HepG2 (cell line): ENCODE data around the gene TGFBRAP1. TPM values are rescaled to one million over a fixed set of nuclear protein-coding genes. Genes with fewer than 3 reads are reported as not detected.
A peak's percentile ranks its signal among the peaks of the same experiment; 100 is the strongest.

Experiments
- ATAC-seq: fragments of 200-7000 bp; cut with Tn5 transposase; 3 replicates; pipeline ENCODE4 v1.9.1; 2020; ENCODE audit warnings: mild to moderate bottlenecking, moderate library complexity
- BruUV-seq: library from RNA; stranded (reverse); fragments of 400-500 nt; replicated peaks from 2 replicates; lab custom pipeline; 2021; lab: Mats Ljungman, UMichigan
- CTCF ChIA-PET: fragments of 300-600 bp; formaldehyde crosslinking; extraction: SDS; loops from one replicate; lab custom pipeline; 2021; ENCODE audit warnings: low total read pairs, inconsistent platforms, low intra/inter-chr PET ratio; lab: Yijun Ruan, JAX
- POLR2A ChIA-PET: fragments of 350-600 bp; sonication (Branson Sonifier 250); formaldehyde crosslinking; loops from one replicate; lab custom pipeline; 2020; ENCODE audit warnings: antibody characterized with exemption, inconsistent platforms; lab: Yijun Ruan, JAX
- DNase-seq: peaks from one replicate; pipeline ENCODE4 v3.0.0-alpha.2; 2015; ENCODE audit warnings: low spot score
- FAIRE-seq: peaks from 3 replicates; lab custom pipeline; 2011; peaks lifted over from hg19 to GRCh38; lab: Jason Lieb, UNC
- H2AFZ ChIP-seq: one replicate; pipeline ENCODE4 v1.6.1; 2011; ENCODE audit warnings: low read length, inconsistent platforms
- H3K27ac ChIP-seq: fragments of 300-600 bp; 3 replicates; pipeline ENCODE4 v1.8.0; 2011; ENCODE audit warnings: mixed run types, mild to moderate bottlenecking, mixed read lengths, low read length, inconsistent platforms; ENCODE audit not compliant: insufficient read depth; ENCODE audit errors: extremely low read length
- H3K27me3 ChIP-seq, 2 experiments: fragments of 200-600 bp in 1 of 2; 2 replicates in 1 of 2; 3 replicates in 1 of 2; pipeline versions ENCODE4 v1.6.0 to v1.8.0; 2011; ENCODE audit warnings: low read length in 2 of 2, mild to moderate bottlenecking in 2 of 2, moderate library complexity in 2 of 2, inconsistent platforms in 1 of 2; ENCODE audit not compliant: insufficient read depth in 2 of 2, control insufficient read depth in 1 of 2
- H3K36me3 ChIP-seq, 2 experiments: fragments of 200-600 bp in 1 of 2; replicated peaks in 1 of 2; 2 replicates in 1 of 2; 3 replicates in 1 of 2; pipeline versions ENCODE4 v1.5.1 to v1.8.0; 2011; ENCODE audit warnings: low read length in 2 of 2, inconsistent platforms in 1 of 2; ENCODE audit not compliant: insufficient read depth in 2 of 2, control insufficient read depth in 1 of 2
- H3K4me1 ChIP-seq: 2 replicates; pipeline ENCODE4 v1.5.1; 2012; ENCODE audit warnings: low read length, inconsistent platforms; ENCODE audit not compliant: insufficient read depth
- H3K4me2 ChIP-seq: 2 replicates; pipeline ENCODE4 v1.6.0; 2011; ENCODE audit warnings: low read depth, low read length, inconsistent platforms
- H3K4me3 ChIP-seq, 3 experiments: fragments of 200-600 bp in 1 of 3; sonication (generic), shearing (Covaris generic) in 1 of 3; replicated peaks in 1 of 3; 2 replicates each; pipeline ENCODE4 v1.5.1; 2011 to 2016; ENCODE audit warnings: low read length in 3 of 3, inconsistent platforms in 2 of 3, low read depth in 2 of 3, mild to moderate bottlenecking in 2 of 3, control low read depth in 1 of 3, mixed read lengths in 1 of 3; ENCODE audit not compliant: insufficient read depth in 1 of 3
- H3K79me2 ChIP-seq: one replicate; pipeline ENCODE4 v1.6.1; 2011; ENCODE audit warnings: low read length, inconsistent platforms; ENCODE audit not compliant: insufficient read depth
- H3K9ac ChIP-seq: 2 replicates; pipeline ENCODE4 v1.6.0; 2011; ENCODE audit warnings: mild to moderate bottlenecking, low read depth, low read length, inconsistent platforms; ENCODE audit not compliant: insufficient read depth
- H3K9me3 ChIP-seq: 2 replicates; pipeline ENCODE4 v1.5.1; 2012; ENCODE audit warnings: mild to moderate bottlenecking, low read length
- H4K20me1 ChIP-seq: 2 replicates; pipeline ENCODE4 v1.6.0; 2011; ENCODE audit warnings: inconsistent platforms, mild to moderate bottlenecking, low read length, moderate library complexity; ENCODE audit not compliant: insufficient read depth
- CREM ChIP-seq, 2 experiments: sonication (generic) in 1 of 2; formaldehyde crosslinking in 1 of 2; IDR thresholded peaks; 2 replicates each; pipeline versions ENCODE4 v1.4.0 to v1.6.1; 2016 to 2020; ENCODE audit warnings: antibody characterized with exemption in 1 of 2, mild to moderate bottlenecking in 1 of 2, missing genetic modification reagents in 1 of 2
- ELF1 ChIP-seq: sonication (generic); formaldehyde crosslinking; IDR thresholded peaks from 2 replicates; pipeline ENCODE4 v1.4.0; 2020; ENCODE audit warnings: missing genetic modification reagents
- FOXC1 ChIP-seq: sonication (generic); formaldehyde crosslinking; IDR thresholded peaks from 2 replicates; pipeline ENCODE4 v1.8.0; 2022; ENCODE audit warnings: mild to moderate bottlenecking, missing genetic modification reagents, borderline replicate concordance
- GABPB1 ChIP-seq: IDR thresholded peaks from 2 replicates; pipeline ENCODE4 v1.6.1; 2016; ENCODE audit warnings: mild to moderate bottlenecking, missing genetic modification reagents, moderate library complexity, missing compliant biosample characterization
- JUNB ChIP-seq: sonication (generic); formaldehyde crosslinking; IDR thresholded peaks from 2 replicates; pipeline ENCODE4 v1.8.0; 2022; ENCODE audit warnings: missing genetic modification reagents, mild to moderate bottlenecking, borderline replicate concordance
- MAFF ChIP-seq: IDR thresholded peaks from 2 replicates; pipeline ENCODE4 v1.6.1; 2011; ENCODE audit warnings: low read depth, low read length, improper control_type of control experiment
- MAFK ChIP-seq, 2 experiments: IDR thresholded peaks in 1 of 2; conservative IDR thresholded peaks in 1 of 2; 2 replicates each; pipeline ENCODE4 v1.6.1; 2011; ENCODE audit warnings: improper control_type of control experiment in 2 of 2, low read length in 2 of 2
- MEIS2 ChIP-seq: sonication (generic); formaldehyde crosslinking; IDR thresholded peaks from 2 replicates; pipeline ENCODE4 v1.9.0; 2021; ENCODE audit warnings: mild to moderate bottlenecking, missing genetic modification reagents
- SETDB1 ChIP-seq: sonication (generic); formaldehyde crosslinking; IDR thresholded peaks from 2 replicates; pipeline ENCODE4 v1.5.1; 2020; ENCODE audit warnings: missing genetic modification reagents, mild to moderate bottlenecking, borderline replicate concordance
- ZBTB7B ChIP-seq: sonication (generic); formaldehyde crosslinking; IDR thresholded peaks from 2 replicates; pipeline ENCODE4 v1.4.0; 2020; ENCODE audit warnings: missing genetic modification reagents
- WGBS: methylation state at CpG from one replicate; pipeline ENCODE4 v1.1.6; 2017; ENCODE audit warnings: low lambda C conversion rate; 5-methylcytosine and 5-hydroxymethylcytosine counted together
- in situ Hi-C: cut with HindIII; loops from 2 replicates; pipeline ENCODE4 v1.10.0; 2017; ENCODE audit warnings: low pct_unique_long_range_greater_than_20kb; ENCODE audit not compliant: extremely low pct_ligation_motif_present
- intact Hi-C: fragments of 100-400 bp; cut with micrococcal nuclease; formaldehyde crosslinking; loops from one replicate; pipeline ENCODE4 v1.10.0; 2022; ENCODE audit not compliant: unreplicated experiment
- polyA plus RNA-seq, 8 experiments: library from polyadenylated mRNA; depleted of rRNA in 3 of 8; stranded (reverse) in 7 of 8; unstranded in 1 of 8; fragments of >200 nt; fragmentation: Illumina TruSeq in 4 of 8; extraction: Trizol in 4 of 8; gene quantifications; 2 replicates each; pipeline versions ENCODE4 v1.2.1 to v1.2.3, GENCODE V29; 2011 to 2016; ENCODE audit warnings: low read depth in 4 of 8, missing spikeins in 1 of 8, mixed read lengths in 1 of 8; ENCODE audit not compliant: insufficient read depth in 1 of 8
- total RNA-seq, 5 experiments: library from RNA; depleted of rRNA; stranded (reverse); fragments of >200 nt; fragmentation: Illumina TruSeq; extraction: Trizol; gene quantifications; 2 replicates each; pipeline ENCODE4 v1.2.3, GENCODE V29; 2016; ENCODE audit warnings: low read depth in 1 of 5
- TF ChIP-seq, protein P1 (sequence below): sonication (generic); formaldehyde crosslinking; IDR thresholded peaks from 2 replicates; pipeline ENCODE4 v1.8.1; 2023; ENCODE audit warnings: mild to moderate bottlenecking, inconsistent platforms, moderate library complexity, missing genetic modification reagents, borderline replicate concordance
- TF ChIP-seq, protein P2 (sequence below): sonication (generic); formaldehyde crosslinking; IDR thresholded peaks from 2 replicates; pipeline ENCODE4 v1.4.0; 2020; ENCODE audit warnings: missing genetic modification reagents
- TF ChIP-seq, protein P3 (sequence below): sonication (generic); formaldehyde crosslinking; IDR thresholded peaks from 2 replicates; pipeline ENCODE4 v1.5.1; 2020; ENCODE audit warnings: missing genetic modification reagents, mild to moderate bottlenecking, borderline replicate concordance

The TGFBRAP1 gene
- total and polyA plus RNA-seq, 2 of the 13 experiments (the other 11 are each of a cell fraction or from before 2014, with no cell fraction given) = 12.7 to 22.9 TPM

DNA sequence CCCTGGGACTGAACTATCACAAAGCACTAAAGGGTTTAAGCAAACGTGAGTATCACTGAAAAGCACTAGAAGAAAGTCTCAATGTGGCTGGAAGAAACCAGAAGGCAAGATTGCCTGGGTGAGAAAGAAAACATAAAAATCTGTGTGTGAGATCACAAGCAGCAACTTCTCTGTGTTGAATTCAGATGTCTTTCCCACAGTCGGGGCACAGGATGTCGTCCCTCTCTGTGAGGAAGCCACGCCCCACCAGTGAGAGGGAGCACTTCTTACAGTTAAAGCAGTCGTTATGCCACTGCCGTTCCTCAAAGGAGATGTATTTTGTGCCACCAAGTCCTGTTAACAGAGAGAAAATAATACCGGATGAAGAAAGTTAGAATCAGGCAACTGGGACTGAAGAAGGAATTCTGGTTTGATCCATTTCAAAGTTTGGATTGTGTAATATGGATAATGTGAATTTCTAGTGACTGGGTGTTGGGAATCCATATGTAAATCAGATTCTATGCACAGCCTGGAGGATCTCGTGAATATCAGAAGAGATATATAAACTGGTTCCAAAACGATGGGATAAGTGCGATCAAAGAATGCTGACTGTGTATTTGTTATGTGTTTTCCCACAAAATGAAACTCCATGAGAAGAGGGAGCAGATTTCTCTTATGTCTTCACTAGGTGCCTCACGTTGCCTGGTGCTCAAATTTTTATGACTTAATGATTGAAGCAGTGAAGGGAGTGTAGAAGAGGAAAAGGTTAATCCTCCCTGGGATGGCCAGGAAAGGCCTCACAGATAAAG lies 31.8 kb upstream of the TGFBRAP1 start:
- DNase-seq (no peak), ATAC-seq (no peak), FAIRE-seq (no peak)
- H3K4me2 ChIP-seq = no peak overlapping the region
- in situ Hi-C loops = no loop called here
- peaks cover 23 to 44% of the 10 kb centered on the region in 2 experiments for H3K36me3 ChIP-seq
- no peak for TF ChIP-seq MEIS2 (CRISPR knock-in tag)
- TF ChIP-seq FOXC1 (CRISPR knock-in tag) = no peak
- TF ChIP-seq MAFK (conservative IDR thresholded peaks at IDR 0.05 in 1 of 2, IDR thresholded peaks at IDR 0.05 in 1 of 2; ENCODE audit: low read length in 2 of 2) = peak; percentile 75 to 87
- peak; percentile 82 for TF ChIP-seq MAFF
- no peaks in the 10 kb centered on the region for H3K4me1 ChIP-seq
- H3K79me2 ChIP-seq = no peaks in the 10 kb centered on the region
- no peaks in the 10 kb centered on the region for H3K9me3 ChIP-seq
- TSS peak; percentile 21 for BruUV-seq
- no peaks in the 10 kb centered on the region for H4K20me1 ChIP-seq
- POLR2A ChIA-PET = no interaction called here
- no peak overlapping the region for H3K27ac ChIP-seq
- H3K27me3 ChIP-seq = no peaks in the 10 kb centered on the region
- 94% methylated on average over 11 of the region's 11 CpGs for WGBS
- H2AFZ ChIP-seq = no peak overlapping the region
- intact Hi-C loops = no loop called here
- CTCF ChIA-PET = no interaction called here
- H3K4me3 ChIP-seq = no peak overlapping the region
- no peak overlapping the region for H3K9ac ChIP-seq

DNA sequence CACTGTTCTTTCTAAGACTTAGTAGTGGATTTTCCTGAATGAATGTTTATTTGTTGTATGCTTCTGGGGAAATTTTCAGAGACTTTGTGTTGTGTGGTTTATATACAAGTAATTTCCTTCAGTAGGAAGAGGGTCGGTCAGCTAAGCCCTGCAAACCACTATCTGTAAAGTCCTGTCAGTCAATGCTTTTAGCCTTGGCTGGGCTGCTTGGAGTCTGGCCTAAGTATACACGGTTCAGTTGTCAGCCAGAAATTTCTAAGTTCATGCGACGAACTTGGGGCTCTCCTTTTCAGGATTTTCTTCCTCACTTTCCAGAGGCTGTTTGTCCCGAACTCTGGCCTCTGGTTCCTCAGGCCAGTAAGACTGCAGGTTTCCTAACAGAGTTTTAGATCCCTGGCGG lies 29.1 kb upstream of the TGFBRAP1 start:
- Histone ChIP-seq H3K79me2 (no peaks in the 10 kb centered on the region), H4K20me1 (no peaks in the 10 kb centered on the region), H3K9me3 (no peaks in the 10 kb centered on the region), H3K9ac (no peak overlapping the region), H3K27ac (no peak overlapping the region), H3K36me3 (peaks cover 13 to 51% of the 10 kb centered on the region in 2 experiments), H3K4me2 (no peak overlapping the region)
- WGBS = 95% methylated on average over 6 of the region's 6 CpGs
- ATAC-seq (no peak), DNase-seq (no peak)
- CTCF ChIA-PET = no interaction called here
- POLR2A ChIA-PET = no interaction called here
- in situ Hi-C loops = no loop called here
- no TSS peak for BruUV-seq
- TF ChIP-seq, protein P1, sequence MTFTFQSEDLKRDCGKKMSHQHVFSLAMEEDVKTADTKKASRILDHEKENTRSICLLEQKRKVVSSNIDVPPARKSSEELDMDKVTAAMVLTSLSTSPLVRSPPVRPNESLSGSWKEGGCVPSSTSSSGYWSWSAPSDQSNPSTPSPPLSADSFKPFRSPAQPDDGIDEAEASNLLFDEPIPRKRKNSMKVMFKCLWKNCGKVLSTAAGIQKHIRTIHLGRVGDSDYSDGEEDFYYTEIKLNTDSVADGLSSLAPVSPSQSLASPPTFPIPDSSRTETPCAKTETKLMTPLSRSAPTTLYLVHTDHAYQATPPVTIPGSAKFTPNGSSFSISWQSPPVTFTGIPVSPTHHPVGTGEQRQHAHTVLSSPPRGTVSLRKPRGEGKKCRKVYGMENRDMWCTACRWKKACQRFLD (CRISPR knock-in tag) = no peak
- TF ChIP-seq SETDB1 (CRISPR knock-in tag) (no peak), GABPB1 (CRISPR knock-in tag) (no peak), JUNB (no peak), ELF1 (no peak), CREM (IDR thresholded peaks at IDR 0.05) (no peak), CREM (CRISPR knock-in tag; IDR thresholded peaks at IDR 0.05) (no peak), ZBTB7B (CRISPR knock-in tag) (no peak)
- TF ChIP-seq, protein P2, sequence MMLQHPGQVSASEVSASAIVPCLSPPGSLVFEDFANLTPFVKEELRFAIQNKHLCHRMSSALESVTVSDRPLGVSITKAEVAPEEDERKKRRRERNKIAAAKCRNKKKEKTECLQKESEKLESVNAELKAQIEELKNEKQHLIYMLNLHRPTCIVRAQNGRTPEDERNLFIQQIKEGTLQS (CRISPR knock-in tag) = no peak
- TF ChIP-seq, protein P3, sequence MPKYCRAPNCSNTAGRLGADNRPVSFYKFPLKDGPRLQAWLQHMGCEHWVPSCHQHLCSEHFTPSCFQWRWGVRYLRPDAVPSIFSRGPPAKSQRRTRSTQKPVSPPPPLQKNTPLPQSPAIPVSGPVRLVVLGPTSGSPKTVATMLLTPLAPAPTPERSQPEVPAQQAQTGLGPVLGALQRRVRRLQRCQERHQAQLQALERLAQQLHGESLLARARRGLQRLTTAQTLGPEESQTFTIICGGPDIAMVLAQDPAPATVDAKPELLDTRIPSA (CRISPR knock-in tag) = no peak
- TF ChIP-seq, all 625 proteins: peak for 0
- Histone ChIP-seq H3K4me1 (no peaks in the 10 kb centered on the region), H3K4me3 (no peak overlapping the region), H2AFZ (no peak overlapping the region), H3K27me3 (no peaks in the 10 kb centered on the region)
- FAIRE-seq = no peak
- intact Hi-C loops = no loop called here
